Upper lobe of right lung (tissue), 1 donor: Measurements from ENCODE around the gene TMEM140. TPM values are rescaled to one million over a fixed set of nuclear protein-coding genes. Genes with fewer than 3 reads are reported as not detected.

Experiments
- ATAC-seq: fragments of 200-7000 bp; cut with Tn5 transposase; one replicate; pipeline ENCODE4 v1.9.1; 2020; ENCODE audit warnings: mild to moderate bottlenecking, moderate library complexity
- DNase-seq: peaks from one replicate; pipeline ENCODE4 v3.0.0-alpha.2; 2020
- H3K27ac ChIP-seq: fragments of 200-600 bp; one replicate; pipeline ENCODE4 v1.8.0; 2022
- H3K27me3 ChIP-seq: fragments of 200-600 bp; one replicate; pipeline ENCODE4 v1.8.0; 2022; ENCODE audit warnings: mild to moderate bottlenecking
- H3K36me3 ChIP-seq: fragments of 200-600 bp; one replicate; pipeline ENCODE4 v1.8.0; 2022
- H3K4me1 ChIP-seq: fragments of 200-600 bp; one replicate; pipeline ENCODE4 v1.8.0; 2022
- H3K4me3 ChIP-seq: fragments of 200-600 bp; one replicate; pipeline ENCODE4 v1.8.0; 2022; ENCODE audit warnings: mild to moderate bottlenecking
- H3K9me3 ChIP-seq: fragments of 200-600 bp; one replicate; pipeline ENCODE4 v1.8.0; 2022
- CTCF ChIP-seq: fragments of 200-600 bp; IDR thresholded peaks from one replicate; pipeline ENCODE4 v1.8.0; 2022; ENCODE audit warnings: antibody characterized with exemption
- intact Hi-C: fragments of 100-400 bp; cut with DNase I; formaldehyde crosslinking; loops from one replicate; pipeline ENCODE4 v1.11.0; 2022
- total RNA-seq: library from RNA; stranded (reverse); fragmentation: NEBNext Ultra II Directional; extraction: Animal tissue kit (Norgen Biotek cat#: 25700); gene quantifications from one replicate; pipeline ENCODE4 v1.2.1, GENCODE V29; 2021
- donor health status: DM: no; HTN: yes; CAD: no; lungs with severe emphysema.

The TMEM140 gene
- total RNA-seq, 1 donor from 2014 or later: 31.2 TPM

DNA sequence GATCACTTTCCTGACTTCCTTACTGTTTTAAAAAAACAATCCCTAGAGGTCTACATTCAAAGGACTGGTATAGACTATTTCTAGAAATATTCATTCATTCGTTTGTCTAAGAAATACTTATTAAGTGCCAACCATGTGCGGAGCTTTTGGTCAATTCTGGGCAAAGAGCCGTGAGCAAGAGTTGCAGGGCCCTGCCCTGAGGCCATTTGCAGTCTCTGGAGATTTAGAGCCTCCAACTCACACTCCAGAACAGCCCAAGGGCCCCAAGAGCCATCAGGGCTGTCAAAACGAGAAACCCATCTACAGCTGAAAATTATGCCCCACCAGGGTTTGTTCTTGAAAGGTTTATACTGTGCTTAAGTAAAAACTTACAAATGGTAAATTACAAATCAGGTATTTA lies 47.3 kb downstream of the TMEM140 start:
- Histone ChIP-seq H3K4me3 (no peak overlapping the region), H3K9me3 (no peaks in the 10 kb centered on the region), H3K27ac (no peak overlapping the region), H3K4me1 (no peaks in the 10 kb centered on the region), H3K27me3 (no peaks in the 10 kb centered on the region), H3K36me3 (peaks cover 88% of the 10 kb centered on the region)
- DNase-seq (no peak), ATAC-seq (no peak)
- TF ChIP-seq CTCF: no peak
- intact Hi-C loops: no loop called here

DNA sequence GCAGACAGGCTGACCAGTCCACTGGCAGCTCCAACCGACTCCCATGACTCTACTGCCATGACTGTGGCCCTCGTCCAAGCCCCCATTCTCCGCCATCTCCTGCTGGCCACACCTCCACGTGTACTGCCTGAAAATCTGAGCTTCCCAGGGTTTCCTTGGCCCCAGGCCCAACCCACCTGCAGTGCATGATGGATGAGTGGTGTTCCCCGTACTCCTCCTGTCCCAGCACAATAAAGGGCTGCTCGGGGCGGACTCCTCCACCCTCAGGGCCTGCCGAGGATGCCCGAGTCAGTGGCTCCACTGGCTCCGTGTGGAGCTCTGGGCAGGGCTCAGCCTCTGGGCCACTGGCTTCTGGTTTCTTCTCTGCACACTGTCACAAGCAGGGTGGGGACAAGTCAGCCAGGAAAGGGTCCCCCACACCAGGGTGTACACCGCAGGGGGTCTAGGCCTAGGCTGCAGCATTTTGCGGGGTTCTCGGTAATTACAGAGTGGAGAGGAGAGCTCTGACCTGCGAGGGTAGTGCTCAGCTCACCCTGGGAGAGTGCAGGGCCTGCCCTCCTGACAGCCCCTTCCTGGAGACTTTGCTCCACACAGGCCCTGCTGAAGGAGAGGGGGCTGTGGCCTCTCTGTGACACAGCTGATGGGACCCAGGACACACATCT lies 48.2 kb downstream of the TMEM140 start:
- H3K36me3 ChIP-seq: peaks cover 91% of the 10 kb centered on the region

DNA sequence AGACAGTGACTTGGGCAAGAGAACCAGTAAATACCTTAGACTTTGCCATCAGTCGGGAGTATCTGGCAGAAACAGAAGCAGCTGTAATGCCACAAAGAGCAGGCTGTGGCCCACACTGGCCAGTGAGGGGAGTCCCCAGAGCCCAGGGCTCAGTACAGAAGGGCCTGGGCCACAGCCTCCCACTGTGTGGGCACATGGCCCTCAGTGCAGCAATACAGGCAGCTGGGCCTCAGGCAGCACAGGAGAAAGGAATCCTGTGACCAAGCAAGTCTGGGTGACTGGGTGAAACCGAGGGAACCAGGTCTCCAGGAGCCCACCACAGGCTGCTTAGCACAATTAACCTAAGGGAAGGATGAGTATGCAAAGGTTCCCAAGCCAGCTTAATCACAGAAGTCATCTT lies 49.5 kb downstream of the TMEM140 start:
- intact Hi-C loops: no loop called here
- Histone ChIP-seq H3K9me3 (no peaks in the 10 kb centered on the region), H3K4me3 (no peak overlapping the region), H3K27ac (no peak overlapping the region), H3K36me3 (peaks cover 96% of the 10 kb centered on the region), H3K27me3 (no peaks in the 10 kb centered on the region), H3K4me1 (peaks cover 8% of the 10 kb centered on the region)
- DNase-seq (no peak), ATAC-seq (no peak)
- no peak for TF ChIP-seq CTCF

More for the DNA sequence above, 48.2 kb downstream of the TMEM140 start:
- Histone ChIP-seq H3K9me3 (no peaks in the 10 kb centered on the region), H3K27me3 (no peaks in the 10 kb centered on the region), H3K4me3 (no peak overlapping the region), H3K4me1 (peaks cover 5% of the 10 kb centered on the region), H3K27ac (no peak overlapping the region)
- TF ChIP-seq CTCF: no peak
- intact Hi-C loops: no loop called here
- ATAC-seq: peak; percentile 7
- no peak for DNase-seq

- peaks cover 15% of the 10 kb centered on the region for H3K4me1 ChIP-seq
- H3K27ac ChIP-seq: no peak overlapping the region
- TF ChIP-seq CTCF: no peak
- H3K9me3 ChIP-seq: no peaks in the 10 kb centered on the region
- no peak for ATAC-seq
- no peaks in the 10 kb centered on the region for H3K27me3 ChIP-seq
- DNase-seq: no peak
- peaks cover 94% of the 10 kb centered on the region for H3K36me3 ChIP-seq
- intact Hi-C loops: no loop called here
- H3K4me3 ChIP-seq: no peak overlapping the region
Measured at GRCh38 chr7:135197906-135198655, 50.2 kb downstream of the TMEM140 start.

GRCh38 chr7:135199439-135199838 lies 51.6 kb downstream of the TMEM140 start:
- Histone ChIP-seq H3K4me3 (no peak overlapping the region), H3K4me1 (peaks cover 15% of the 10 kb centered on the region), H3K36me3 (peaks cover 80% of the 10 kb centered on the region), H3K9me3 (no peaks in the 10 kb centered on the region), H3K27me3 (no peaks in the 10 kb centered on the region), H3K27ac (no peak overlapping the region)
- intact Hi-C loops: no loop called here
- no peak for ATAC-seq
- no peak for TF ChIP-seq CTCF
- DNase-seq: no peak
